Astrocyte (in vitro differentiated cells and primary cell): ENCODE data around the gene FHIP2A.

Experiments
- CTCF ChIP-seq: IDR thresholded peaks from 2 replicates; pipeline ENCODE4 v1.5.1; 2011; ENCODE audit warnings: low read depth, mild to moderate bottlenecking, inconsistent platforms, low read length, moderate library complexity; ENCODE audit not compliant: insufficient read depth
- EZH2 ChIP-seq: IDR thresholded peaks from 2 replicates; pipeline ENCODE4 v1.6.1; 2012; ENCODE audit warnings: mild to moderate bottlenecking, low read length, inconsistent platforms; ENCODE audit not compliant: insufficient read depth

- TF ChIP-seq CTCF, result no peak
- TF ChIP-seq EZH2, result no peak
Measured at GRCh38 chr10:114831186-114831867, 9.7 kb downstream of the FHIP2A start.
